ENCODE data around the gene GABRG3. TPM values are rescaled to one million over a fixed set of nuclear protein-coding genes. Genes with fewer than 3 reads are reported as not detected.

Gene GABRG3
- total RNA-seq, 2 experiments from 2014 or later: not detected

- TF ChIP-seq CTCF (IDR thresholded peaks at IDR 0.05): no peak
- H3K36me3 Mint-ChIP-seq (ENCODE audit: low read depth): no peaks in the 10 kb centered on the region
- no peaks in the 10 kb centered on the region for H3K4me1 Mint-ChIP-seq (ENCODE audit: low read depth)
- POLR2A ChIA-PET: no interaction called here
- no peak for ATAC-seq
- peaks cover 15% of the 10 kb centered on the region for H3K9me3 Mint-ChIP-seq
- intact Hi-C loops (cut with micrococcal nuclease): no loop called here
- H3K27ac Mint-ChIP-seq: no peak overlapping the region
- no peak overlapping the region for H3K4me3 Mint-ChIP-seq
- no peak for DNase-seq
- CTCF ChIA-PET: no interaction called here
- no peaks in the 10 kb centered on the region for H3K27me3 Mint-ChIP-seq
Observed at GRCh38 chr15:27064080-27064479, 93.1 kb downstream of the GABRG3 start.

DNA sequence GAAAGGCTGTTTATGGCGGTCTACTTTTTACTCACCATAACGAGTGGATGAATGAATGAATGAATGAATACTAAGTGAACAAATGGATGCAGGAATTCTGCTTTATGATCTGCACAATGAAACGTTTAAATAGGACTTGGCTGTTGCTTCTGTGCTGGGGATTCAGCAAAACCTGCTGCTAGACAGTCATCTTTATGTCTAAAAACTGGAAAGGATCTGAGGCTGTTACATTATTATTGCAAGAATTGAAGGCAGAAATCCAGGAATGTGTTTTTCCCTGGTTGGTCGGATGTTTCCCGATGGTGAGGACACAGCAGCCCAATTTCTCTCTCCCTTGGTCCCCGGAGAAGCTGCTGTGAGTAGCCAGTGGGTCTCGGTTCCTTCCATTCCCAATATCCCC, 94.2 kb downstream of the GABRG3 start:
- intact Hi-C loops (cut with micrococcal nuclease): no loop called here
- ChIA-PET POLR2A (no interaction called here), CTCF (no interaction called here)
- DNase-seq (no peak), ATAC-seq (no peak)
- no peaks in the 10 kb centered on the region for H3K36me3 Mint-ChIP-seq (ENCODE audit: low read depth)
- H3K4me1 Mint-ChIP-seq (ENCODE audit: low read depth): no peaks in the 10 kb centered on the region
- H3K27me3 Mint-ChIP-seq: no peaks in the 10 kb centered on the region
- H3K9me3 Mint-ChIP-seq: peaks cover 16% of the 10 kb centered on the region
- H3K27ac Mint-ChIP-seq: no peak overlapping the region
- H3K4me3 Mint-ChIP-seq: no peak overlapping the region
- TF ChIP-seq CTCF (IDR thresholded peaks at IDR 0.05): no peak

DNA sequence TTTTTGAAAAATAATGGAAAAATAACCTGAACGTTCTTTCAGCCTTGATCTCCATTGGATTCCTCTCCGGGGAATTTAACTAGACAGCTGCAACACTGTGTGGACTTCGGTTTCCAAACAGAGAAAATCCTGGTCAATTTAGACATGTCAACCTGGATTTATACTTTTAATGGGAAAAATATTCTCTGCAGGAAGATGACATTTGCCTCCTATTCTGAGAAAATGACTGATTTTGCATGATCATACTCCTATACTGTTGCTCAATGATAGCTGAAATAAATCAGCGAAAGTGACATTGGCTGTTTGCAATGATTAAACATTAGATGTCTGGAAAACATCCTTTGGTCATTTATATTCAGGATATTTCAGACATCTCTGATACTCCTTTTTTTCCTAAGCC, 94.8 kb downstream of the GABRG3 start:
- Mint-ChIP-seq H3K9me3 (peaks cover 17% of the 10 kb centered on the region), H3K4me3 (no peak overlapping the region), H3K4me1 (ENCODE audit: low read depth) (no peaks in the 10 kb centered on the region), H3K27me3 (no peaks in the 10 kb centered on the region), H3K36me3 (ENCODE audit: low read depth) (no peaks in the 10 kb centered on the region), H3K27ac (no peak overlapping the region)
- ChIA-PET POLR2A (no interaction called here), CTCF (no interaction called here)
- intact Hi-C loops (cut with micrococcal nuclease): no loop called here
- no peak for ATAC-seq
- TF ChIP-seq CTCF (IDR thresholded peaks at IDR 0.05): no peak
- no peak for DNase-seq

DNA sequence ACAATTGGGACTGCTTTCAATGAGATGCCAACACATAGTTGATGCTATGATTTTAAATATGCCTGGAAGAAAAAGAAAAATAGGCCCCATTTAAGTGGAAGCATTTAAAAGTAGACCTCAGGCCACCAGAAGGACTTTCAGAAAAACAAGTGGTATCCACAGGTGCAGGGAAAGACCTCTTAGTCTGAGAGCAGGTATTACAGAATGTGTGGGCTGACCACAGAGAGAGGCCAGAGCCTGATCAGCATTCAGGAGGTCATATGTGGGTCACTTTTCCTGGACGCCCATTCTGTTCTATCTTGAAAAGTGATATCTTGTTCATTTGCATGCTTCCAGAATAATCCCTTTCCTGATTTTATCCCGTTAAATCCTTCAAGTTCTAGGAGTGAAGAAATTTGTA, 95.5 kb downstream of the GABRG3 start:
- H3K9me3 Mint-ChIP-seq: peaks cover 19% of the 10 kb centered on the region
- no peak overlapping the region for H3K27ac Mint-ChIP-seq
- POLR2A ChIA-PET: no interaction called here
- H3K36me3 Mint-ChIP-seq (ENCODE audit: low read depth): no peaks in the 10 kb centered on the region
- no peak for TF ChIP-seq CTCF (IDR thresholded peaks at IDR 0.05)
- DNase-seq (no peak), ATAC-seq (no peak)
- no peak overlapping the region for H3K4me3 Mint-ChIP-seq
- H3K4me1 Mint-ChIP-seq (ENCODE audit: low read depth): no peaks in the 10 kb centered on the region
- CTCF ChIA-PET: no interaction called here
- no peaks in the 10 kb centered on the region for H3K27me3 Mint-ChIP-seq
- intact Hi-C loops (cut with micrococcal nuclease): no loop called here

DNA sequence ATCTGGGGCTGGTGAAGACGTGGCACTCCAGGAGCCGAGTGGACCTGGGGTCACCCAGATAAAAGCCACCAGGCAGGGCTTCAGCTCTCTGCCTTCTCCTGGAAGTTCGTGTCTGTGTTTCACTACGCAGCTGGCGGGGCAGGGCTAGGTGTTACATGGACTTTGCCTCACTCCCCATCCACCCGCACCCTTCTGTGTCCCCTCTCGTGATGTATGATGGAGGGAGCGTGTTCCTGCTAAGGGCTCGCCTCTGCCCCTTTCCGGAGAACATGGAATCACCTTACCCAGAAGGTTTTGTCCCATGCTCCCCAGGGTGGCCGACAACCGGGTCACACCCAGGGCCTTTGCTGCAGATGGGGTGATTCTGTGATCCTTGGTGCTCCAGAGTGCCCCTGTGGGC, 96.2 kb downstream of the GABRG3 start:
- Mint-ChIP-seq H3K36me3 (ENCODE audit: low read depth) (no peaks in the 10 kb centered on the region), H3K4me1 (ENCODE audit: low read depth) (no peaks in the 10 kb centered on the region), H3K9me3 (peaks cover 22% of the 10 kb centered on the region), H3K4me3 (no peak overlapping the region), H3K27me3 (no peaks in the 10 kb centered on the region), H3K27ac (no peak overlapping the region)
- no peak for ATAC-seq
- intact Hi-C loops (cut with micrococcal nuclease): no loop called here
- ChIA-PET POLR2A (no interaction called here), CTCF (interaction anchor here (3.0 kb wide), 1 partner anchor 8 kb away, joined by 13 read pairs; no protein-coding TSS in a partner anchor)
- no peak for DNase-seq
- no peak for TF ChIP-seq CTCF (IDR thresholded peaks at IDR 0.05)

Measured in activated CD8-positive, alpha-beta T cell treated with anti-CD3 and anti-CD28 coated beads for 36 hours (primary cell).